ENCODE data around the gene AURKA.

- TF ChIP-seq REST (IDR thresholded peaks at IDR 0.05; ENCODE audit: low read depth, low read length) (no peak), RXRA (IDR thresholded peaks at IDR 0.05; ENCODE audit: borderline replicate concordance, low read depth) (no peak), CTCF (IDR thresholded peaks at IDR 0.05) (no peak), MXI1 (IDR thresholded peaks at IDR 0.05; ENCODE audit: low read depth, low read length) (no peak), MAX (IDR thresholded peaks at IDR 0.05; ENCODE audit: low read depth) (no peak)
Measured at GRCh38 chr20:56363491-56363890, 28.5 kb downstream of the AURKA start.

All from SK-N-SH (cell line).